Kidney (tissue), 14 donors: ENCODE data around the gene CD1B. TPM values are rescaled to one million over a fixed set of nuclear protein-coding genes. Genes with fewer than 3 reads are reported as not detected.

ENCODE experiments used
- DNase-seq, 5 donors: peaks; one replicate each; pipeline ENCODE4 v3.0.0-alpha.2; 2013 to 2020
- FAIRE-seq: peaks from 2 replicates; lab custom pipeline; 2012; peaks lifted over from hg19 to GRCh38; lab: Jason Lieb, UNC
- H3K27ac ChIP-seq, 2 donors: one replicate each; pipeline ENCODE4 v1.7.0; 2013; ENCODE audit warnings: low read depth in 2 of 2, low read length in 2 of 2, inconsistent platforms in 1 of 2
- H3K27me3 ChIP-seq: one replicate; pipeline ENCODE4 v1.7.1; 2013; ENCODE audit warnings: low read length, inconsistent platforms; ENCODE audit not compliant: control insufficient read depth, insufficient read depth
- H3K36me3 ChIP-seq, 3 donors: one replicate each; pipeline versions ENCODE4 v1.7.0 to v1.7.1; 2013; ENCODE audit warnings: low read length in 3 of 3, control low read depth in 1 of 3, inconsistent platforms in 1 of 3; ENCODE audit not compliant: insufficient read depth in 3 of 3, control insufficient read depth in 2 of 3
- H3K4me1 ChIP-seq, 3 donors: one replicate each; pipeline versions ENCODE4 v1.7.0 to v1.7.1; 2013; ENCODE audit warnings: low read length in 3 of 3, inconsistent platforms in 1 of 3, low read depth in 1 of 3; ENCODE audit not compliant: control insufficient read depth in 2 of 3, insufficient read depth in 2 of 3
- H3K4me3 ChIP-seq, 3 donors: one replicate each; pipeline versions ENCODE4 v1.7.0 to v1.8.1; 2013; ENCODE audit warnings: low read length in 3 of 3, control low read depth in 1 of 3, inconsistent platforms in 1 of 3
- H3K9ac ChIP-seq, 3 donors: one replicate each; pipeline versions ENCODE4 v1.7.0 to v1.7.1; 2013; ENCODE audit warnings: low read length in 3 of 3, control low read depth in 1 of 3, inconsistent platforms in 1 of 3
- H3K9me3 ChIP-seq, 3 donors: one replicate each; pipeline versions ENCODE4 v1.7.0 to v1.7.1; 2013; ENCODE audit warnings: low read length in 3 of 3, control low read depth in 1 of 3, inconsistent platforms in 1 of 3; ENCODE audit not compliant: control insufficient read depth in 2 of 3, insufficient read depth in 1 of 3
- intact Hi-C: fragments of 100-400 bp; cut with DNase I; formaldehyde crosslinking; loops from one replicate; pipeline ENCODE4 v1.11.1; 2022
- polyA plus RNA-seq: library from polyadenylated mRNA; stranded (reverse); fragments of 350-450 nt; fragmentation: Illumina TruSeq; extraction: RNeasy Lipid Tissue Mini Kit (QIAGEN cat#74804); gene quantifications from one replicate; pipeline ENCODE4 v1.2.3, GENCODE V29; 2014; ENCODE audit warnings: low read depth, low replicate concordance; ENCODE audit not compliant: insufficient read depth
- total RNA-seq: library from RNA; stranded (reverse); fragmentation: NEBNext Ultra II Directional; extraction: Animal tissue kit (Norgen Biotek cat#: 25700); gene quantifications from one replicate; pipeline ENCODE4 v1.2.1, GENCODE V29; 2021
- TF ChIP-seq, protein P1 (sequence below): IDR thresholded peaks from 3 replicates; pipeline ENCODE4 v1.5.1; 2012; ENCODE audit warnings: mild to moderate bottlenecking, moderate library complexity, borderline replicate concordance; ENCODE audit not compliant: insufficient read depth; ENCODE audit errors: extremely low read depth
- donor health status: control.
- donor health status: control.
- donor health status: control.
- donor health status: control.
- donor health status: control.
- donor health status: DM: yes; HTN: yes; CAD: no.
- donor health status: Normal renal cell carcinoma (clear cell type).

The CD1B gene
- total and polyA plus RNA-seq, 2 donors from 2014 or later = 0.60 TPM; not detected in 1

DNA sequence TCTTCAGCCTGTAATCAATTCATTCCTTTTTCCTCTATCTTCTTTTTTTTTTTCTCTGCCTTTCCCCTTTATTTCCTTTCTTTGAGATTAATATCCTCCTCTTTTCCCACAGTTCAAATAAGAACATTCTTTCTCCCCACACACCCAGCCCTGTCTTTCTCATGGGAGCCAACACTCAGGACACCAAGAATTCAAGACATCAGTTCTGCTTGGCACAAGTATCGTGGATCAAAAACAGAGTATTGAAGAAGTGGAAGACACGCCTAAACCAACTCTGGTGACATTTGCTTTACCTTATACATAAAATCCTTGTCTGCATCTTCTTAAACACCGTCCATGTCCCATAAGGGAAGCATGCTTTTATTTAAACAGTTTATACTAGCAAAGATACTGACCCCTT, 25.3 kb upstream of the CD1B start:
- H3K4me3 ChIP-seq = no peak overlapping the region
- no peaks in the 10 kb centered on the region for H3K36me3 ChIP-seq
- no peak overlapping the region for H3K27ac ChIP-seq
- no peak overlapping the region for H3K9ac ChIP-seq
- FAIRE-seq = no peak
- no peak for DNase-seq
- intact Hi-C loops = no loop called here
- no peaks in the 10 kb centered on the region for H3K9me3 ChIP-seq
- H3K27me3 ChIP-seq = no peaks in the 10 kb centered on the region
- TF ChIP-seq, protein P1, sequence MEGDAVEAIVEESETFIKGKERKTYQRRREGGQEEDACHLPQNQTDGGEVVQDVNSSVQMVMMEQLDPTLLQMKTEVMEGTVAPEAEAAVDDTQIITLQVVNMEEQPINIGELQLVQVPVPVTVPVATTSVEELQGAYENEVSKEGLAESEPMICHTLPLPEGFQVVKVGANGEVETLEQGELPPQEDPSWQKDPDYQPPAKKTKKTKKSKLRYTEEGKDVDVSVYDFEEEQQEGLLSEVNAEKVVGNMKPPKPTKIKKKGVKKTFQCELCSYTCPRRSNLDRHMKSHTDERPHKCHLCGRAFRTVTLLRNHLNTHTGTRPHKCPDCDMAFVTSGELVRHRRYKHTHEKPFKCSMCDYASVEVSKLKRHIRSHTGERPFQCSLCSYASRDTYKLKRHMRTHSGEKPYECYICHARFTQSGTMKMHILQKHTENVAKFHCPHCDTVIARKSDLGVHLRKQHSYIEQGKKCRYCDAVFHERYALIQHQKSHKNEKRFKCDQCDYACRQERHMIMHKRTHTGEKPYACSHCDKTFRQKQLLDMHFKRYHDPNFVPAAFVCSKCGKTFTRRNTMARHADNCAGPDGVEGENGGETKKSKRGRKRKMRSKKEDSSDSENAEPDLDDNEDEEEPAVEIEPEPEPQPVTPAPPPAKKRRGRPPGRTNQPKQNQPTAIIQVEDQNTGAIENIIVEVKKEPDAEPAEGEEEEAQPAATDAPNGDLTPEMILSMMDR = no peak
- no peaks in the 10 kb centered on the region for H3K4me1 ChIP-seq

DNA sequence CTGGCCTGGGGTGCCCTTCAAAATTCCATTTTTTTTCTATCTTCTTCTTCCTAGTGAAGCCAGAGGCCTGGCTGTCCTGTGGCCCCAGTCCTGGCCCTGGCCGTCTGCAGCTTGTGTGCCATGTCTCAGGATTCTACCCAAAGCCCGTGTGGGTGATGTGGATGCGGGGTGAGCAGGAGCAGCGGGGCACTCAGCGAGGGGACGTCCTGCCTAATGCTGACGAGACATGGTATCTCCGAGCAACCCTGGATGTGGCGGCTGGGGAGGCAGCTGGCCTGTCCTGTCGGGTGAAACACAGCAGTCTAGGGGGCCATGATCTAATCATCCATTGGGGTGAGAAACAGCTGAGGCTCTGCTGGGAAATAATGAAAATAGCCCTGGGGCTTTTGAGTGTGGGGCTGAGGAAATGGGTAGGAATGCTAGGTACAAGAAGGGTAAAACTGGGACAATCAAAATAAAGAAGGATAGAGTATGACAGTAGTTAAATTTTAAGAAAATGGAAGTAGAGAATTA, 24.5 kb upstream of the CD1B start:
- no peak overlapping the region for H3K4me3 ChIP-seq
- intact Hi-C loops = no loop called here
- no peaks in the 10 kb centered on the region for H3K36me3 ChIP-seq
- no peak for DNase-seq
- FAIRE-seq = no peak
- TF ChIP-seq, protein P1 = no peak
- no peak overlapping the region for H3K9ac ChIP-seq
- no peaks in the 10 kb centered on the region for H3K9me3 ChIP-seq
- no peaks in the 10 kb centered on the region for H3K27me3 ChIP-seq
- no peaks in the 10 kb centered on the region for H3K4me1 ChIP-seq
- no peak overlapping the region for H3K27ac ChIP-seq

DNA sequence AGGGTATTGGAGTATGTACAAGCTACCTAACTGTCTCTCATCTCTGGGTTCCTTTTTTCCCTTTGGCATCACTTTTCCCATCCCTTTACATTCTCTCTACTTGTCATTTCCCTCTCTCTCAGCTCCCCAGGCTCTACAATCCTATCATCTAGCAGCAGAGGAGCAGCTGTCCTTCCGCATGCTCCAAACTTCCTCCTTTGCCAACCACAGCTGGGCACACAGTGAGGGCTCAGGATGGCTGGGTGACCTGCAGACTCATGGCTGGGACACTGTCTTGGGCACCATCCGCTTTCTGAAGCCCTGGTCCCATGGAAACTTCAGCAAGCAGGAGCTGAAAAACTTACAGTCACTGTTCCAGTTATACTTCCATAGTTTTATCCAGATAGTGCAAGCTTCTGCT, 22.9 kb upstream of the CD1B start:
- H3K9me3 ChIP-seq = no peaks in the 10 kb centered on the region
- intact Hi-C loops = no loop called here
- no peak overlapping the region for H3K4me3 ChIP-seq
- no peak for DNase-seq
- H3K9ac ChIP-seq = no peak overlapping the region
- TF ChIP-seq, protein P1 = no peak
- H3K27ac ChIP-seq = no peak overlapping the region
- FAIRE-seq = no peak
- H3K27me3 ChIP-seq = no peaks in the 10 kb centered on the region
- no peaks in the 10 kb centered on the region for H3K4me1 ChIP-seq
- no peaks in the 10 kb centered on the region for H3K36me3 ChIP-seq
